Colonic mucosa (tissue), 4 donors: ENCODE data around the gene RESP18. TPM values are rescaled to one million over a fixed set of nuclear protein-coding genes. Genes with fewer than 3 reads are reported as not detected.

Experiments used
- DNase-seq: peaks from one replicate; pipeline ENCODE4 v3.0.0-alpha.2; 2020
- H3K27ac ChIP-seq: fragments of 200-600 bp; one replicate; pipeline ENCODE4 v1.8.0; 2021
- H3K27me3 ChIP-seq: fragments of 200-600 bp; one replicate; pipeline ENCODE4 v1.8.0; 2021
- H3K36me3 ChIP-seq: fragments of 200-600 bp; one replicate; pipeline ENCODE4 v1.8.0; 2021
- H3K4me1 ChIP-seq: fragments of 200-600 bp; one replicate; pipeline ENCODE4 v1.8.0; 2021; ENCODE audit warnings: mild to moderate bottlenecking
- H3K4me3 ChIP-seq: fragments of 200-600 bp; one replicate; pipeline ENCODE4 v1.8.0; 2021
- H3K9ac ChIP-seq, 2 donors: one replicate each; pipeline ENCODE4 v1.7.0; 2013; ENCODE audit warnings: control low read depth in 2 of 2, low read depth in 2 of 2, low read length in 2 of 2
- H3K9me3 ChIP-seq: fragments of 200-600 bp; one replicate; pipeline ENCODE4 v1.8.0; 2021
- intact Hi-C: fragments of 100-400 bp; cut with DNase I; formaldehyde crosslinking; loops from one replicate; pipeline ENCODE4 v1.14.1; 2022
- total RNA-seq, 2 donors: library from RNA; stranded (reverse); fragmentation: NEBNext Ultra II Directional in 1 of 2; extraction: Animal tissue kit (Norgen Biotek cat#: 25700) in 1 of 2; gene quantifications; one replicate each; pipeline ENCODE4 v1.2.1, GENCODE V29; 2021
- TF ChIP-seq, protein P1 (sequence below): fragments of 200-600 bp; IDR thresholded peaks from one replicate; pipeline ENCODE4 v1.8.0; 2022; ENCODE audit warnings: antibody characterized with exemption, mild to moderate bottlenecking
- donor health status: healthy.
- donor health status: DM: no; HTN: no; CAD: no.
- donor health status: DM: no; HTN: no; CAD: no.

Gene RESP18
- total RNA-seq, 2 donors from 2014 or later = not detected

DNA sequence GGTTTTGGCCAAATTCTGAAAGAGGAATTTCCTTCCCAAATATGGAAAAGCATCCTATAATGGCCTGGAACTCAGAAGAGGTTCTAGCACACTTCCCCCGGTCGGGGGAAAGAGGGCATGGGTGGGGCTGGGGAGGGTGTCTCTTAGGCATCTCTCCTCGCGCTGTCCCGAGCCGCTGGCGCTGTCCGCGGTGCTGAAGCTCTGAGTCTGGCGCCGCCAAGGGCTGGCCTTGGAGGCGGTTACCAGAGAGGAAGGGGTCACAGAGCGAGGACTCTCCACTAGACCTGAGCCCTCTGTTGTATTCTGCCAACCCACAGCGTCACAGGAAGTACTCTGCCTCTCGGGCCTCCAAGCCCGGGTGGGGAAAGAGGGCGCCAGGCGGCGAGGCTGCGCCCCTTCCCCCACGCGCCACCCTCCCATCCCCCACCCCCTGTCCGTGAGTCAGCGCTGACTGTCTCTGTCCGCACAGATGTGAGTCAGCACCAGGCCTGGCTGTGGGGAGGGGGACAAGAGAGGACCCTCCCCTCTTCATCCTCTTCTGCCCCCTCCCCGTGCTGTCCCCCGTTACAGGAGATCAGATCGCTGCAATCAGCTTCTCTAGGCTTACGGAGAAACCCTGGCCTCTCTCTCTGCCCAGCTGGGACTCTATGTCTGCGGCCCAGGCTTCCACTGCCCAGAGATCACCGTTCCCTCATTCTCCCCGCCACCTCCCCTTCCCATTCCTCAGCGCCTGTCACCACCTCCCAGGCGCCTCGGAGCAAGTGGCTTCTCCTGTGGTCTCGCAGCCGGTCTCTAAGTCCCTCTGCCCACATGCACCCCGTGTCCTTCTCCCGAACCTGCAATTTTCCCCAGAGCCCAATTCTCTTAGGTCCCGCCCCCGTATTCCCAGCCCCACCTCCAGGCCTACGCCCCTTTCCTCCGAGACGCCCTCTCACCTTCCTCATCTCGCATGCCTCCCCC, 24.1 kb downstream of the RESP18 start:
- peak; percentile 68 for DNase-seq
- TF ChIP-seq, protein P1, sequence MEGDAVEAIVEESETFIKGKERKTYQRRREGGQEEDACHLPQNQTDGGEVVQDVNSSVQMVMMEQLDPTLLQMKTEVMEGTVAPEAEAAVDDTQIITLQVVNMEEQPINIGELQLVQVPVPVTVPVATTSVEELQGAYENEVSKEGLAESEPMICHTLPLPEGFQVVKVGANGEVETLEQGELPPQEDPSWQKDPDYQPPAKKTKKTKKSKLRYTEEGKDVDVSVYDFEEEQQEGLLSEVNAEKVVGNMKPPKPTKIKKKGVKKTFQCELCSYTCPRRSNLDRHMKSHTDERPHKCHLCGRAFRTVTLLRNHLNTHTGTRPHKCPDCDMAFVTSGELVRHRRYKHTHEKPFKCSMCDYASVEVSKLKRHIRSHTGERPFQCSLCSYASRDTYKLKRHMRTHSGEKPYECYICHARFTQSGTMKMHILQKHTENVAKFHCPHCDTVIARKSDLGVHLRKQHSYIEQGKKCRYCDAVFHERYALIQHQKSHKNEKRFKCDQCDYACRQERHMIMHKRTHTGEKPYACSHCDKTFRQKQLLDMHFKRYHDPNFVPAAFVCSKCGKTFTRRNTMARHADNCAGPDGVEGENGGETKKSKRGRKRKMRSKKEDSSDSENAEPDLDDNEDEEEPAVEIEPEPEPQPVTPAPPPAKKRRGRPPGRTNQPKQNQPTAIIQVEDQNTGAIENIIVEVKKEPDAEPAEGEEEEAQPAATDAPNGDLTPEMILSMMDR = no peak
- H3K4me3 ChIP-seq = no peak overlapping the region

DNA sequence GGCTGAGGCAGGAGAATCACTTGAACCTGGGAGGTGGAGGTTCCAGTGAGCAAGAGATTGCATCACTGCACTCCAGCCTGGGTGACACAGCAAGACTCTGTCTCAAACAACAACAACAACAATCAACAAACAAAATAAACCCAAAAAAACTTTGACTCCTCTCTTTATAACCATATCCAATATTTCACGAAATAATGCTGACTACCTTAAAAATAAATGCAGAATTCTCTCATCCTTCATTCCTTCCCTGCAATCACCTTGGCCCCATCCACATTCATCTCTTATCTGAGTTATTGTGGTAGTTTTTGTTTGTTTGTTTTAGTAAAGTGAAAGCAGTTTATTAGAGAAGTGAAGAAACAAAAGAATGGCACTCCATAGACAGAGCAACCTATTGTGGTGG, 26.5 kb downstream of the RESP18 start:
- Histone ChIP-seq H3K4me1 (no peaks in the 10 kb centered on the region), H3K36me3 (no peaks in the 10 kb centered on the region), H3K27ac (no peak overlapping the region), H3K9ac (no peak overlapping the region), H3K27me3 (peaks cover 10% of the 10 kb centered on the region), H3K4me3 (no peak overlapping the region), H3K9me3 (no peaks in the 10 kb centered on the region)
- DNase-seq = no peak
- TF ChIP-seq, protein P1 = no peak
- intact Hi-C loops = no loop called here

More for the DNA sequence above, 24.1 kb downstream of the RESP18 start:
- intact Hi-C loops = no loop called here
- H3K36me3 ChIP-seq = no peaks in the 10 kb centered on the region
- no peaks in the 10 kb centered on the region for H3K4me1 ChIP-seq
- no peaks in the 10 kb centered on the region for H3K9me3 ChIP-seq
- no peak overlapping the region for H3K9ac ChIP-seq
- H3K27me3 ChIP-seq = peaks cover 10% of the 10 kb centered on the region
- H3K27ac ChIP-seq = no peak overlapping the region

DNA sequence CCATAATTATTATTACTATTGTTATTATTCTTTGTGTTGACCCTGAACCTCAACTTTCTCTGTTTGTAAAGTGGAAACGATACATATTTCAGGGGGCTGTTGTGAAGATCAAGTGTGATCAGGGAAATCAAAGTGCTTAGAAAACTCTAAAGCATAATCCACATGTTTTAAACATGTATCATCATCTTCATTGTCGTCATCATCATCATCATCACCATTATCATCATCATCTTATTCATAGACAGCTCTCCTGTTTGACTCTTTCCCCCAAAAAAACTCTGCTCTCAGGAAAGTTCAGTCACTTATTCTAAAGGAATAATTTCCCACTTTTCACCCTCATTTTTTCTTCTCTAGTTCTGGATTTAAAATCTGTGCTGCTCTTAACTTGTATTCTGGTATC, 28.3 kb downstream of the RESP18 start:
- TF ChIP-seq, protein P1 = no peak
- H3K27me3 ChIP-seq = peaks cover 11% of the 10 kb centered on the region

DNA sequence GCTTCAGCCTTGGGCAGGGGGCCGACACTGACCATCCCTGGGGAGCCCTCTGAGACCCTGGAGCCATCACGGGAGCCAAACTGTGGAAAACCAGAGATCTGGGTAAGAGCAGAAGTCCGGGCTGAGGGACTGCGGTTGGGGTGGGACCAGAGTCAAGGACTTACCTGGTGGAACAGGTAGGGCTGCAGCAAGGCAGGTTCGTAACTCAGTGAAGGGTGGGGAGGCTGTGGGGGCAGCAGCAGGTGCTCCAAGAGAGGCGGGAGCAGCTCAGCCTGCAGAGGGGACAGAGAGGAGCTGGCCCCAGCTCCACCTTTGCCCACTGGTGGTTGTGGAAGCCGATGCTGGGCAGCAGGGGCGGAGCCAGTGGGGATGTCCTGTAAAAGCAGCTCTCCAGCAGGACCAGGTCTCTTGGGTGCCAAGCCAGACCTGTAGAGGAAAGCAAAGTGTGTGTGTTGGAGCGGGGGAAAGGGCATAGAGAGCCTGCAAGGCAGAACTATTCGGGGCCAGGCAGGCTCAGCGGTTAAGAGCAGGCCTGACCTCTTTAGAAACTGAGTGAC, 30.1 kb downstream of the RESP18 start:
- no peak overlapping the region for H3K9ac ChIP-seq
- no peaks in the 10 kb centered on the region for H3K9me3 ChIP-seq
- TF ChIP-seq, protein P1 = no peak
- H3K36me3 ChIP-seq = no peaks in the 10 kb centered on the region
- no peak overlapping the region for H3K27ac ChIP-seq
- H3K4me1 ChIP-seq = no peaks in the 10 kb centered on the region
- no peak overlapping the region for H3K4me3 ChIP-seq
- no peak for DNase-seq
- peaks cover 6% of the 10 kb centered on the region for H3K27me3 ChIP-seq
- intact Hi-C loops = no loop called here

More for the DNA sequence above, 28.3 kb downstream of the RESP18 start:
- Histone ChIP-seq H3K9me3 (no peaks in the 10 kb centered on the region), H3K4me3 (no peak overlapping the region), H3K36me3 (no peaks in the 10 kb centered on the region), H3K9ac (no peak overlapping the region), H3K4me1 (no peaks in the 10 kb centered on the region), H3K27ac (no peak overlapping the region)
- no peak for DNase-seq
- intact Hi-C loops = no loop called here

DNA sequence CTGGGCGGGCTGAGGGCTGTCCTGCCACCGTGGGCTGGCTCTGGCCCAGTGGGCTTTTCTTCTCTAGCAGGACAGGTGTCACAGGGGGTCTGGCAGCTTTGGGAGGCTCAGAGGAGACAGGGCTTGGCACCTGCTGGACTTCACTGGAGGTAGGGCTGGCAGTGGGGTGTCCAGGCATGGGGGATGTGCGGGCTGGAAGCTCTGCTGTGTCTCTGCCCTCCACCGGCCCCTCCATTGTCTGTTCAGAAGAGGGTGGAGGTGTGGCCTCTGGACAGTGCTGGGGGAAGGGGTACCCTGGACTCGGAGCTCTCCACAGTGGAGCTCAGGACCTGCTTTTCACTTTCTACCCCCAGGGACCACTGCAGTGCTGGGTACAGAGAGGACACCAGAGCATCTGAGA, 32.5 kb downstream of the RESP18 start:
- no peak overlapping the region for H3K27ac ChIP-seq
- no peaks in the 10 kb centered on the region for H3K4me1 ChIP-seq
- intact Hi-C loops = no loop called here
- TF ChIP-seq, protein P1 = no peak
- no peak for DNase-seq
- H3K9me3 ChIP-seq = no peaks in the 10 kb centered on the region
- H3K4me3 ChIP-seq = no peak overlapping the region
- H3K9ac ChIP-seq = no peak overlapping the region
- H3K27me3 ChIP-seq = peaks cover 6% of the 10 kb centered on the region
- H3K36me3 ChIP-seq = no peaks in the 10 kb centered on the region
